OCI-LY3 (cell line): ENCODE measurements around the gene ANKRD45.

Source experiments
- EZH2phosphoT487 ChIP-seq: fragments of 200-600 bp; shearing (Covaris generic); IDR thresholded peaks from 2 replicates; pipeline ENCODE4 v1.6.1; 2018; ENCODE audit warnings: antibody characterized with exemption, mixed run types, low read depth
- TF ChIP-seq, protein P1 (sequence below): fragments of 200-600, 300-600 bp; sonication (generic); IDR thresholded peaks from 2 replicates; pipeline ENCODE4 v1.5.1; 2014; ENCODE audit warnings: antibody characterized with exemption, low read length, low read depth

DNA sequence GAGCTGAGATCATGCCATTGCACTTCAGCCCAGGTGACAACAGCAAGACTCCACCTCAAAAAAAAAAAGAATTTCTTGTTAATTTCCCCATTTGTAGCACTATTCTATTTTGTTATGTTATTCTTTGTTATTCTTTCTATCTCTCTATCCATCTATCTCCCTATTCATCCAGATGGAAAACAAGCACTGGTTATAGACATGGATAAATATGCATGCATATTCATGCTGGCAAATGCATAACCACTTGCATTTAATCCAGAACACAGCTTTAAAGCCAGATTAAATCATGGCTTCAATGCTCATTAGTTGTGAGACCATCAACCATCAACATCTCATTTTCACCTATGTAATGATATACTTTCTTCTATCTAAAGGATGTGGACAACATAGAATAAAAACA, 23.6 kb upstream of the ANKRD45 start:
- TF ChIP-seq, protein P1, sequence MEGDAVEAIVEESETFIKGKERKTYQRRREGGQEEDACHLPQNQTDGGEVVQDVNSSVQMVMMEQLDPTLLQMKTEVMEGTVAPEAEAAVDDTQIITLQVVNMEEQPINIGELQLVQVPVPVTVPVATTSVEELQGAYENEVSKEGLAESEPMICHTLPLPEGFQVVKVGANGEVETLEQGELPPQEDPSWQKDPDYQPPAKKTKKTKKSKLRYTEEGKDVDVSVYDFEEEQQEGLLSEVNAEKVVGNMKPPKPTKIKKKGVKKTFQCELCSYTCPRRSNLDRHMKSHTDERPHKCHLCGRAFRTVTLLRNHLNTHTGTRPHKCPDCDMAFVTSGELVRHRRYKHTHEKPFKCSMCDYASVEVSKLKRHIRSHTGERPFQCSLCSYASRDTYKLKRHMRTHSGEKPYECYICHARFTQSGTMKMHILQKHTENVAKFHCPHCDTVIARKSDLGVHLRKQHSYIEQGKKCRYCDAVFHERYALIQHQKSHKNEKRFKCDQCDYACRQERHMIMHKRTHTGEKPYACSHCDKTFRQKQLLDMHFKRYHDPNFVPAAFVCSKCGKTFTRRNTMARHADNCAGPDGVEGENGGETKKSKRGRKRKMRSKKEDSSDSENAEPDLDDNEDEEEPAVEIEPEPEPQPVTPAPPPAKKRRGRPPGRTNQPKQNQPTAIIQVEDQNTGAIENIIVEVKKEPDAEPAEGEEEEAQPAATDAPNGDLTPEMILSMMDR: no peak
- TF ChIP-seq EZH2phosphoT487: no peak
